ENCODE results near the gene FHAD1.

DNA sequence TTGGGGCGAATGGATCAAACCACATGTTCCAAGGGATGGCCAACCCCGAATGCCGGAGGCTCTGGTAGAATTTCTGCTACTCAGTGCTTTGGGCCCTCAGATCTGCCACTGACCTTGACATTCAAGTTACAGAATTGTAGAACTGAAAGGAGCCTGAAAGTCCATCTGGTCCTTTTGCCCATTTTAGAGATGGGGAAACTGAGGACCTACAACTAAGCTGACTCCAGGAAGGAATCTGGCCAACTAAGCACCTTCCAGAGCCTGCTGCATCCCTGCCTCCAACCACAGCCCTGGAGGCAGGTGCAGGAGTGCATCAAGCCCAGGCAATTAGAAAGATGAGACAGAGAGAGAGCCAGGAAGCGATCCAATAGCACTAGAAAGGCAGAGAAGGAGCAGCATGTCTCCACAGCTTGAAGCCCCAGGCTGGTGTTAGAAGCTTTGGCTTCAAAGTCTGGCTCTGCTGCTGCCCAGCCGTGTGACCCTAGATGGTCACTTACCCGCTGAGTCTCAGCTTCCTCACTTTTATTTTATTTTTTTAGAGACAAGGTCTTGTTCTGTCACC is 189.9 kb downstream of the FHAD1 start:
- TF ChIP-seq, protein P1, sequence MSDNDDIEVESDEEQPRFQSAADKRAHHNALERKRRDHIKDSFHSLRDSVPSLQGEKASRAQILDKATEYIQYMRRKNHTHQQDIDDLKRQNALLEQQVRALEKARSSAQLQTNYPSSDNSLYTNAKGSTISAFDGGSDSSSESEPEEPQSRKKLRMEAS (IDR thresholded peaks at IDR 0.05; ENCODE audit: low read depth, low read length) = no peak
- TF ChIP-seq BHLHE40 (IDR thresholded peaks at IDR 0.05; ENCODE audit: borderline replicate concordance in 1 of 2, low read depth in 2 of 2, low read length in 1 of 2) = no peak
- TF ChIP-seq, protein P2, sequence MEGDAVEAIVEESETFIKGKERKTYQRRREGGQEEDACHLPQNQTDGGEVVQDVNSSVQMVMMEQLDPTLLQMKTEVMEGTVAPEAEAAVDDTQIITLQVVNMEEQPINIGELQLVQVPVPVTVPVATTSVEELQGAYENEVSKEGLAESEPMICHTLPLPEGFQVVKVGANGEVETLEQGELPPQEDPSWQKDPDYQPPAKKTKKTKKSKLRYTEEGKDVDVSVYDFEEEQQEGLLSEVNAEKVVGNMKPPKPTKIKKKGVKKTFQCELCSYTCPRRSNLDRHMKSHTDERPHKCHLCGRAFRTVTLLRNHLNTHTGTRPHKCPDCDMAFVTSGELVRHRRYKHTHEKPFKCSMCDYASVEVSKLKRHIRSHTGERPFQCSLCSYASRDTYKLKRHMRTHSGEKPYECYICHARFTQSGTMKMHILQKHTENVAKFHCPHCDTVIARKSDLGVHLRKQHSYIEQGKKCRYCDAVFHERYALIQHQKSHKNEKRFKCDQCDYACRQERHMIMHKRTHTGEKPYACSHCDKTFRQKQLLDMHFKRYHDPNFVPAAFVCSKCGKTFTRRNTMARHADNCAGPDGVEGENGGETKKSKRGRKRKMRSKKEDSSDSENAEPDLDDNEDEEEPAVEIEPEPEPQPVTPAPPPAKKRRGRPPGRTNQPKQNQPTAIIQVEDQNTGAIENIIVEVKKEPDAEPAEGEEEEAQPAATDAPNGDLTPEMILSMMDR (IDR thresholded peaks at IDR 0.05 in 2 of 3, conservative IDR thresholded peaks at IDR 0.05 in 1 of 3; ENCODE audit: control insufficient read depth in 2 of 3, extremely low read depth in 1 of 3, insufficient read depth in 1 of 3, low read depth in 3 of 3, low read length in 3 of 3) = no peak
- no peak for TF ChIP-seq POLR2A (IDR thresholded peaks at IDR 0.05; ENCODE audit: low read depth, low read length)
- TF ChIP-seq BACH1 (IDR thresholded peaks at IDR 0.05; ENCODE audit: borderline replicate concordance) = no peak
- no peak for TF ChIP-seq HCFC1 (IDR thresholded peaks at IDR 0.05; ENCODE audit: low read length)
- TF ChIP-seq, protein P3, sequence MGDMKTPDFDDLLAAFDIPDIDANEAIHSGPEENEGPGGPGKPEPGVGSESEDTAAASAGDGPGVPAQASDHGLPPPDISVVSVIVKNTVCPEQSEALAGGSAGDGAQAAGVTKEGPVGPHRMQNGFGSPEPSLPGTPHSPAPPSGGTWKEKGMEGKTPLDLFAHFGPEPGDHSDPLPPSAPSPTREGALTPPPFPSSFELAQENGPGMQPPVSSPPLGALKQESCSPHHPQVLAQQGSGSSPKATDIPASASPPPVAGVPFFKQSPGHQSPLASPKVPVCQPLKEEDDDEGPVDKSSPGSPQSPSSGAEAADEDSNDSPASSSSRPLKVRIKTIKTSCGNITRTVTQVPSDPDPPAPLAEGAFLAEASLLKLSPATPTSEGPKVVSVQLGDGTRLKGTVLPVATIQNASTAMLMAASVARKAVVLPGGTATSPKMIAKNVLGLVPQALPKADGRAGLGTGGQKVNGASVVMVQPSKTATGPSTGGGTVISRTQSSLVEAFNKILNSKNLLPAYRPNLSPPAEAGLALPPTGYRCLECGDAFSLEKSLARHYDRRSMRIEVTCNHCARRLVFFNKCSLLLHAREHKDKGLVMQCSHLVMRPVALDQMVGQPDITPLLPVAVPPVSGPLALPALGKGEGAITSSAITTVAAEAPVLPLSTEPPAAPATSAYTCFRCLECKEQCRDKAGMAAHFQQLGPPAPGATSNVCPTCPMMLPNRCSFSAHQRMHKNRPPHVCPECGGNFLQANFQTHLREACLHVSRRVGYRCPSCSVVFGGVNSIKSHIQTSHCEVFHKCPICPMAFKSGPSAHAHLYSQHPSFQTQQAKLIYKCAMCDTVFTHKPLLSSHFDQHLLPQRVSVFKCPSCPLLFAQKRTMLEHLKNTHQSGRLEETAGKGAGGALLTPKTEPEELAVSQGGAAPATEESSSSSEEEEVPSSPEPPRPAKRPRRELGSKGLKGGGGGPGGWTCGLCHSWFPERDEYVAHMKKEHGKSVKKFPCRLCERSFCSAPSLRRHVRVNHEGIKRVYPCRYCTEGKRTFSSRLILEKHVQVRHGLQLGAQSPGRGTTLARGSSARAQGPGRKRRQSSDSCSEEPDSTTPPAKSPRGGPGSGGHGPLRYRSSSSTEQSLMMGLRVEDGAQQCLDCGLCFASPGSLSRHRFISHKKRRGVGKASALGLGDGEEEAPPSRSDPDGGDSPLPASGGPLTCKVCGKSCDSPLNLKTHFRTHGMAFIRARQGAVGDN (IDR thresholded peaks at IDR 0.05) = no peak
- TF ChIP-seq KAT2A (conservative IDR thresholded peaks at IDR 0.05; ENCODE audit: control insufficient read depth, low read depth, low read length) = no peak
- TF ChIP-seq EP300 (IDR thresholded peaks at IDR 0.05; ENCODE audit: borderline replicate concordance in 1 of 2, control insufficient read depth in 1 of 2, low read depth in 2 of 2, low read length in 2 of 2) = no peak
- no peak for TF ChIP-seq POU2F2 (IDR thresholded peaks at IDR 0.05; ENCODE audit: borderline replicate concordance, low read depth, low read length)
- TF ChIP-seq, protein P4, sequence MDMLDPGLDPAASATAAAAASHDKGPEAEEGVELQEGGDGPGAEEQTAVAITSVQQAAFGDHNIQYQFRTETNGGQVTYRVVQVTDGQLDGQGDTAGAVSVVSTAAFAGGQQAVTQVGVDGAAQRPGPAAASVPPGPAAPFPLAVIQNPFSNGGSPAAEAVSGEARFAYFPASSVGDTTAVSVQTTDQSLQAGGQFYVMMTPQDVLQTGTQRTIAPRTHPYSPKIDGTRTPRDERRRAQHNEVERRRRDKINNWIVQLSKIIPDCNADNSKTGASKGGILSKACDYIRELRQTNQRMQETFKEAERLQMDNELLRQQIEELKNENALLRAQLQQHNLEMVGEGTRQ (IDR thresholded peaks at IDR 0.05; ENCODE audit: borderline replicate concordance, low read depth, low read length) = no peak
